Measurements from ENCODE around the gene TSPAN12. TPM values are rescaled to one million over a fixed set of nuclear protein-coding genes. Genes with fewer than 3 reads are reported as not detected.

The TSPAN12 gene
- total and polyA plus RNA-seq, 12 donors: 9.4 to 166 (median 80.6) TPM

- intact Hi-C loops (cut with DNase I): loop anchor here in 1 of 2 donors (10.0 kb wide), 1 partner anchor 308 kb away; no protein-coding TSS in a partner anchor
- TF ChIP-seq POLR2A (IDR thresholded peaks at IDR 0.05) (no peak), CTCF (IDR thresholded peaks at IDR 0.05) (no peak)
Observed at GRCh38 chr7:120797026-120797645, 60.8 kb downstream of the TSPAN12 start.

DNA sequence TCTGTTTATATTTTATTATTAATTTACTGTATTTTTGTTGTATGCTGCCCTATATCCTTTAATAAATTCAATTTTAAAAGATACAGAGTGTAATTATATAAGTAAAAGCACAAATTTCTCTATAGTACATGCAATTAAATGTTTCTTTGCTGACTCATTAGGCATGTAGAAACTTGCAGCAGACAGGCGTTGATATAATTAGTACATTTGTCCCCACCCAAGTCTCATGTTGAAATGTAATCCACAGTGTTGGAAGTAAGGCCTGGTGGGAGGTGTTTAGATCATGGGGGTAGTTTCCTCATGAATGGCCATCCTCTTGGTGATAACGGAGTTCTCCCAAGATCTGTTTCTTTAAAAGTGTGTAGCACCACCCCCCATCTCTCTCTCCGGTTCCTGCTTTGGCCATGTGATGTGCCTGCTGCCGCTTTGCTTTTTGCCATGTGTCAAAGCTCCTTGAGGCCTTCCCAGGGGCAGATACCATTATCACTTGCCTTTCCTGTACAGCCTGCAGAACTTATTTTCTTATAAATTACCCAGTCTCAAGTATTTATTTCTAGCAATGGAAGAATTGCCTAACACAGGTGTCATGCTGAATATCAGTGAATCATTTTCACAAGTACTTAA is 63.7 kb downstream of the TSPAN12 start:
- H3K27ac ChIP-seq: no peak overlapping the region
- 82 to 90% (median 85%) methylated on average over 4 of the region's 4 CpGs for whole genome bisulfite sequencing, 4 donors
- intact Hi-C loops (cut with DNase I): loop anchor here in 1 of 2 donors (5.0 to 10.0 kb wide), 2 partner anchors 148 to 311 kb away; no protein-coding TSS in a partner anchor

More at GRCh38 chr7:120797026-120797645, 60.8 kb downstream of the TSPAN12 start:
- H3K36me3 ChIP-seq (replicated peaks in 1 of 2): no peaks in the 10 kb centered on the region
- H3K27me3 ChIP-seq: no peaks in the 10 kb centered on the region
- WGBS, 4 donors: 94 to 100% (median 97%) methylated on average over 5 to 7 of the region's 7 CpGs
- H3K4me3 ChIP-seq: no peak overlapping the region
- H3K4me1 ChIP-seq (replicated peaks in 1 of 2): no peaks in the 10 kb centered on the region
- H3K27ac ChIP-seq: no peak overlapping the region
- H3K9me3 ChIP-seq (replicated peaks in 1 of 3): no peaks in the 10 kb centered on the region
- no peak for DNase-seq

DNA sequence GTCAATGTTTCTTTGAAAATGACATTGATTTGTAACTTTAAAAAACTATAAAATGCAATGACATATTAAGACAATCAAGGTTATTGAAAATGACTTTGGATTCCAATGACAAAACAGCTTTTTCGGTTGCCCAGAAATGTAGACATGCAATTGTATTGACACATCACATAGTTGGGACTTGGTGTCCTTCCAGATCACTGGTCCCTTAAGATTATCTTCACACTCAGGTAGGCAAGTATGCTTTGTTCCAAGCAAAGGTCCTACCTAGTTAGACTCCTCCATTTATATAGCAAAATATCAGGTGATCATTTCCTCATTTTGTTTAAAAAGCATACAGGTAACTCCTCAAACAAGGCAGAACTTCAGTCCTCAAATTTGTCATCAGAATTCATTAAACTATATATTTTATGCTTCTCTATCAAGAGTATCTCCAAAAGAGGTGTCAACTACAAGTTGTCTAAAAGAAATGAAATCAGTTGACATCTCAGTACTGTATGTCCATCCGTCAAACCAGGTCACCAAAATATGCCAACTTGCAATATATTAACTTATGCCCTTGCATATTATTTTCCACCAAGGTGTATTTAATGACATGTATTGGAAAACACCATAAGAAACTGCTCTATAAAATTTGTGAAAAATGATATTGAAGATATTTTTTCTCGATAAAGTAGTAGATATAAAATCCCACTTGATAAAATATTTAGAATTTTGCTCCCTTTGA is 64.6 kb downstream of the TSPAN12 start:
- Histone ChIP-seq H3K4me3 (no peak overlapping the region), H3K4me1 (replicated peaks in 1 of 2) (no peaks in the 10 kb centered on the region), H3K9me3 (replicated peaks in 1 of 3) (no peaks in the 10 kb centered on the region), H3K27me3 (no peaks in the 10 kb centered on the region), H3K27ac (no peak overlapping the region), H3K36me3 (replicated peaks in 1 of 2) (no peaks in the 10 kb centered on the region)
- intact Hi-C loops (cut with DNase I): loop anchor here in 1 of 2 donors (5.0 to 10.0 kb wide), 2 partner anchors 149 to 311 kb away; no protein-coding TSS in a partner anchor
- DNase-seq: no peak
- WGBS, 4 donors: 84 to 88% (median 87%) methylated on average over 3 of the region's 3 CpGs
- TF ChIP-seq POLR2A (IDR thresholded peaks at IDR 0.05): no peak
- no peak for TF ChIP-seq CTCF (IDR thresholded peaks at IDR 0.05)

More for the DNA sequence above, 63.7 kb downstream of the TSPAN12 start:
- TF ChIP-seq POLR2A (IDR thresholded peaks at IDR 0.05) (no peak), CTCF (IDR thresholded peaks at IDR 0.05) (no peak)
- no peaks in the 10 kb centered on the region for H3K27me3 ChIP-seq
- no peak for DNase-seq
- H3K9me3 ChIP-seq (replicated peaks in 1 of 3): no peaks in the 10 kb centered on the region
- H3K36me3 ChIP-seq (replicated peaks in 1 of 2): no peaks in the 10 kb centered on the region
- H3K4me3 ChIP-seq: no peak overlapping the region
- no peaks in the 10 kb centered on the region for H3K4me1 ChIP-seq (replicated peaks in 1 of 2)

- intact Hi-C loops (cut with DNase I): loop anchor here in 1 of 2 donors (5.0 to 10.0 kb wide), 2 partner anchors 150 to 312 kb away; no protein-coding TSS in a partner anchor
- WGBS, 4 donors: 95 to 98% (median 97%) methylated on average over 2 of the region's 2 CpGs
Observed at GRCh38 chr7:120792861-120793130, 65.1 kb downstream of the TSPAN12 start.

More at GRCh38 chr7:120792861-120793130, 65.1 kb downstream of the TSPAN12 start:
- Histone ChIP-seq H3K27ac (no peak overlapping the region), H3K27me3 (no peaks in the 10 kb centered on the region), H3K36me3 (replicated peaks in 1 of 2) (no peaks in the 10 kb centered on the region), H3K4me1 (replicated peaks in 1 of 2) (no peaks in the 10 kb centered on the region), H3K9me3 (replicated peaks in 1 of 3) (no peaks in the 10 kb centered on the region), H3K4me3 (no peak overlapping the region)
- no peak for DNase-seq
- TF ChIP-seq POLR2A (IDR thresholded peaks at IDR 0.05) (no peak), CTCF (IDR thresholded peaks at IDR 0.05) (no peak)

Measured in adrenal gland (tissue), 12 donors.